Measurements from ENCODE around the gene OXT.
A peak's percentile ranks its signal among the peaks of the same experiment; 100 is the strongest.
"Not testable (repeated sequence)": the region's sequence is repeated elsewhere in the genome, so short reads cannot be mapped to it uniquely, and the experiment has no call there.

Gene OXT

GRCh38 chr20:3045042-3045815 is 26.2 kb upstream of the OXT start:
- no peak for TF ChIP-seq CTCF (conservative IDR thresholded peaks at IDR 0.05; ENCODE audit: low read length)
- DNase-seq (ENCODE audit: low read depth), result peak; percentile 59
- H3K4me3 ChIP-seq (ENCODE audit: low read length), result peak overlapping the region; percentile 79

- peak; percentile 85 for DNase-seq (ENCODE audit: low read depth)
- TF ChIP-seq CTCF (conservative IDR thresholded peaks at IDR 0.05; ENCODE audit: low read length), result no peak
- H3K4me3 ChIP-seq (ENCODE audit: low read length), result peak within 1 kb of the TSS; percentile 79
These were observed 25.4 kb upstream of the OXT start, which contains the start of gene MRPS26 for GRCh38 chr20:3045816-3046676. Gene MRPS26, plus strand, starts transcription at chr20:3046052. Its CDS starts 17 bp downstream, at chr20:3046069.

GRCh38 chr20:3046677-3047462 is 24.6 kb upstream of the OXT start:
- no peak for TF ChIP-seq CTCF (conservative IDR thresholded peaks at IDR 0.05; ENCODE audit: low read length)
- H3K4me3 ChIP-seq (ENCODE audit: low read length), result peak overlapping the region; percentile 79
- DNase-seq (ENCODE audit: low read depth), result no peak

- no peak overlapping the region for H3K4me3 ChIP-seq (ENCODE audit: low read length)
- no peak for TF ChIP-seq CTCF (conservative IDR thresholded peaks at IDR 0.05; ENCODE audit: low read length)
- DNase-seq (ENCODE audit: low read depth), result no peak
These were observed 23.7 kb upstream of the OXT start for GRCh38 chr20:3047486-3048419.

GRCh38 chr20:3051385-3052019 is 19.9 kb upstream of the OXT start:
- TF ChIP-seq CTCF (conservative IDR thresholded peaks at IDR 0.05; ENCODE audit: low read length), result no peak
- no peak for DNase-seq (ENCODE audit: low read depth)
- H3K4me3 ChIP-seq (ENCODE audit: low read length), result no peak overlapping the region

- no peak overlapping the region for H3K4me3 ChIP-seq (ENCODE audit: low read length)
- no peak for TF ChIP-seq CTCF (conservative IDR thresholded peaks at IDR 0.05; ENCODE audit: low read length)
- DNase-seq (ENCODE audit: low read depth), result no peak
These were observed 11.9 kb upstream of the OXT start for GRCh38 chr20:3059489-3059888.

- H3K4me3 ChIP-seq (ENCODE audit: low read length); DNase-seq (ENCODE audit: low read depth): not testable (repeated sequence)
These were observed 7.3 kb upstream of the OXT start for GRCh38 chr20:3064119-3064518.

Measured in AG10803 (cell line).